Measurements from ENCODE around the gene FHDC1. TPM values are rescaled to one million over a fixed set of nuclear protein-coding genes. Genes with fewer than 3 reads are reported as not detected.

FHDC1 gene
- total RNA-seq, 1 donor from 2014 or later = 2.1 TPM

DNA sequence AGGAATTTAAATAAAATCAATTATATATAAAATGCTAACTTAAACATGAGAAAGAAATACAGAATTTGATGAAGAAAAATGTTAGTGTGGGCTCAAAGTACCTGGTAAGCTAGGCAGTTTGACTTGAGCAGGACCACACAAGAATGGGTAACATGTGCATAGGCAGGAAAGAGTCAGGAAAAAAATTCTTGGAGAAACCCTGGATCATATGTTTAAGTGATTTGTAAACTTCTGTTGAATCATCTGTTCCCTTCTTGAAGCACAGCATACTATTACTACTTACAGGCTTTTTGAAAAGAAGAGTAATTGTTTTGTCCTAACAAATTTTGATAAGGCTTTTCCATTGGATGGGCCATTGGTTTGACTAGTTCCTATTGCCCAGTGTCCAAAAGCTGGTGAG, 37.5 kb upstream of the FHDC1 start:
- H3K4me3 ChIP-seq (ENCODE audit: low read depth, low read length) = no peak overlapping the region
- TF ChIP-seq, protein P1, sequence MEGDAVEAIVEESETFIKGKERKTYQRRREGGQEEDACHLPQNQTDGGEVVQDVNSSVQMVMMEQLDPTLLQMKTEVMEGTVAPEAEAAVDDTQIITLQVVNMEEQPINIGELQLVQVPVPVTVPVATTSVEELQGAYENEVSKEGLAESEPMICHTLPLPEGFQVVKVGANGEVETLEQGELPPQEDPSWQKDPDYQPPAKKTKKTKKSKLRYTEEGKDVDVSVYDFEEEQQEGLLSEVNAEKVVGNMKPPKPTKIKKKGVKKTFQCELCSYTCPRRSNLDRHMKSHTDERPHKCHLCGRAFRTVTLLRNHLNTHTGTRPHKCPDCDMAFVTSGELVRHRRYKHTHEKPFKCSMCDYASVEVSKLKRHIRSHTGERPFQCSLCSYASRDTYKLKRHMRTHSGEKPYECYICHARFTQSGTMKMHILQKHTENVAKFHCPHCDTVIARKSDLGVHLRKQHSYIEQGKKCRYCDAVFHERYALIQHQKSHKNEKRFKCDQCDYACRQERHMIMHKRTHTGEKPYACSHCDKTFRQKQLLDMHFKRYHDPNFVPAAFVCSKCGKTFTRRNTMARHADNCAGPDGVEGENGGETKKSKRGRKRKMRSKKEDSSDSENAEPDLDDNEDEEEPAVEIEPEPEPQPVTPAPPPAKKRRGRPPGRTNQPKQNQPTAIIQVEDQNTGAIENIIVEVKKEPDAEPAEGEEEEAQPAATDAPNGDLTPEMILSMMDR (conservative IDR thresholded peaks at IDR 0.05; ENCODE audit: low read depth, low read length) = no peak
- DNase-seq (ENCODE audit: low read depth) = no peak

DNA sequence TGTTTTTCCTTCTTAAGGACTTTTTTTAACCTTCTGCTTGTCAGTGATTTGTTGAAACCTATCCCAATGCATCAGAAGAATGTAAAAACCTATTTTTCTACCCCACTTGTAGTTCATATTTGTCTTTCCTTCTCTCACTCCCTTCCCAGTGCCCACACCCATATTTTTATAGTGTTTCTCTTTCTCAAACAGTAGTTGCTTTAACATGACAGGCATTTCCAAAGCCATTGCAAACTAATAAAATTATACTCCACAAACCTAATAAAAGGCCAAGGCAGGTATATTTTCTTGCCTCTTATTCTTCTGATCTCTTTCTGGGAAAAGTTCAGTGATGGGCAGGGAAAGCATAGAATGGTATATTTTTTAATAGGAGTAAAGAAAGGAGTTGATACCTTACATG, 35.7 kb upstream of the FHDC1 start:
- H3K4me3 ChIP-seq (ENCODE audit: low read depth, low read length) = no peak overlapping the region
- no peak for DNase-seq (ENCODE audit: low read depth)
- TF ChIP-seq, protein P1 (conservative IDR thresholded peaks at IDR 0.05; ENCODE audit: low read depth, low read length) = no peak

DNA sequence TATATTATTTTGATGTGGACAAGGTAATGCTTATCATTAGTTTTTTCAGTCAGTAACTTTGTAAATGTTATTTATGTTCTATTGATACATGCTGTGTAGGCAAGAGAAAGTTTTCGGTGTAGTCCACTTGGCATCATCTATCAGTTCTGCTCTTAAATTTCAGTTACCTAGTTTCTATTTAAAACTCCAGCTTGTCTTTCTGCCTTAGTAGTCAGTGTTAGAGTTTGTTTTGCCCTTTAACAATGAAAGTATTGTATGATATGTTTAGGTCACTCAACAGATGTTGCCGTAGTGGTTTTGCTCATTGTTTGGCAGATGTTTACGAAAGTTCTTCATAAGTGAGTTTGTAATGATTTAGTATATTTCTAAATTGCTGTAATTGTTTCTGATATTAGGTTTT, 34.9 kb upstream of the FHDC1 start:
- no peak for DNase-seq (ENCODE audit: low read depth)
- TF ChIP-seq, protein P1 (conservative IDR thresholded peaks at IDR 0.05; ENCODE audit: low read depth, low read length) = no peak
- H3K4me3 ChIP-seq (ENCODE audit: low read depth, low read length) = no peak overlapping the region

DNA sequence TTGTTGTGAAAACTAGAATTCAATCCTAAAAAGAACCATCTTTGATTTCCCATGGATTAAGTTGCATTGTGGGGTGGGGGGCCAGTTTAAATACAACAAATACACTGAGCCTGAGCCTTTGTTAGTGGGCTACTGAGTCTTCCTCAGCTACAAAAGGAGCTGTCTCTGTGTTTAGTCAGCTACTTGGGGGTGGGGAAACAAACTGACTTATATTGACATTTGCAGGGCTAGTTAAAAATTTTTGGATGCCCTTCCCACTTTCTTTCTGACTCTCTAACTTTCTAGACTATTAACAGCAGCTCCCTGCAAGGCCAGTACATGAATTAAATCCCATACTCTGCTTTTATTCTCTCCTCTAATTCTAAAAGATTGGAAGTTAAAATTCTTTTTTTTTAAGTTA, 32.5 kb upstream of the FHDC1 start:
- TF ChIP-seq, protein P1 (conservative IDR thresholded peaks at IDR 0.05; ENCODE audit: low read depth, low read length) = no peak

DNA sequence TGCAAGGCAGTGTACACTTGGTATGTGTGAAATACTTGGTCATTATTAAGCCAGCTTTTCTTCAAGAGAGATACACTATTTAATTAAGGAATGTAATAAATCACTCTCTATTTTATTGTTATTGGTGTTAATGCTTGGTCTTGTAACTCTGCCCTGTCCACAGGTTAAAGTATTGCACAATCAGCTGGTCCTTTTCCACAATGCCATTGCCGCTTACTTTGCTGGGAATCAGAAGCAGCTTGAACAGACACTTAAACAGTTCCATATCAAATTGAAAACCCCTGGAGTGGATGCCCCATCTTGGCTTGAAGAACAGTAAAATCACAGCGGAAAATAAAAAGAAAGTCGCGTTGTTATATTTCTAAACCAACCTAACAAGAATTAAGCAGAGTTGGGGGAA, 26.2 kb upstream of the FHDC1 start:
- no peak for DNase-seq (ENCODE audit: low read depth)

More for the DNA sequence above, 32.5 kb upstream of the FHDC1 start:
- DNase-seq (ENCODE audit: low read depth) = no peak
- H3K4me3 ChIP-seq (ENCODE audit: low read depth, low read length) = no peak overlapping the region

DNA sequence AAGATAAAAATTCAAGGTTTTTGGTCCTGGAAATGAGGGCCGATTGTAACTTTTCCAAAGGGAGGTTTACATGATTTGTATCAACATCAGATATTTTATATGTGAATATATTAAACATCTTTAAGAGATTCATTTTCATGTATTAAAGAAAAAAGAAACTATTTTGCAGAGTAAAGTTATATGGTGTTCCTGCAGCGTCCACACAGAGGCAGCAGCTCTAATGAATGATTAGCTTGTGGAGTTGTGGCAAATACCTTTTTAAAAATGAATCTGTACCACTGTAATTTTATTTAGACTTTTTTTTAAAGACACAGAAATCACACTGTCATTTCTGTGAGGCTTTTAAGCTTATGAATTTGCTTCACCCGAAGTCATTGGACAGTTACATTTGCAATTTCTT, 25.6 kb upstream of the FHDC1 start:
- TF ChIP-seq, protein P1 (conservative IDR thresholded peaks at IDR 0.05; ENCODE audit: low read depth, low read length) = no peak
- no peak for DNase-seq (ENCODE audit: low read depth)
- H3K4me3 ChIP-seq (ENCODE audit: low read depth, low read length) = no peak overlapping the region

More for the DNA sequence above, 26.2 kb upstream of the FHDC1 start:
- TF ChIP-seq, protein P1 (conservative IDR thresholded peaks at IDR 0.05; ENCODE audit: low read depth, low read length) = no peak
- no peak overlapping the region for H3K4me3 ChIP-seq (ENCODE audit: low read depth, low read length)

DNA sequence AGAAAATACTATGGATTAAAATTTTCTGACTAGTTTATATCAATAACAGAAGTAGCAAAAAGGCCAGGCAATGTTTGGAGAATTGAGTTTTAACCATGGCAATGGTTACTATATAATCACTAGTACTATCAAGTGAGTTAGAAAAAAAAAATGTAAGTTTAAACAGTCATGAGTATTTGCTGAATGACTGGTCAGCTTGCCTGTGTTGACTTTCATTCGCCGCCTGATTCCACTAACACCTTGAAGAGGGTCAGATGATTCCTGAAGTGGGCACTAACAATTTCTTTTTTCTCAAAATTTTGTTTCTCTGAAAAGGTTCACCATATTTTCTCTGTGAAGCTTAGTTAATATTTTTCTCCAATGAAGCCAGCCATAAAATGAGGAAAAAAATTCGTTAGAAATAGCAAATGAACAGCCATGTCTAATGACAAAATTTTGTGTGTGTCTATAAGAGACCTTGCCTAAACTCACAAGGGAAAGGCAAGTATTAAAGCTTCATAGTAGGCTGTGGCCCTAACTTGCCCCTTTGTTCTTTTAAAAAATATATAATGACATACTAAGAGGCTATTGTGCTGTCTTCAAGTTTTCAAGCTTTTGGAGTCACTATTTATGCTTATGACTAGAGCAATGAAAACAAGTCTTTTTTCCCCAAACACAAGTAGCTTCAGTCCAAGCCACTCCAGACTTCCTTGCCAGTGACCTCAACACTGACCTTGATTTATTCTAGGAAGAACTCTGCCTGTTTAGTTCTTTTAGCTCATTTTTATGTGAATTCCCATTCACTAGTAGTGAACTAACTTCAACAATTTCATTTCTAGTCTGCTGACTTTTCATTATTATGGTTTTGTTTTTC, 18.4 kb upstream of the FHDC1 start:
- TF ChIP-seq, protein P1 (conservative IDR thresholded peaks at IDR 0.05; ENCODE audit: low read depth, low read length) = no peak
- no peak for DNase-seq (ENCODE audit: low read depth)
- no peak overlapping the region for H3K4me3 ChIP-seq (ENCODE audit: low read depth, low read length)
